DMS53 (cell line): ENCODE measurements around the gene HOXA5.

Source experiments
- DNase-seq: peaks from one replicate; lab custom pipeline; 2025; lab: John Stamatoyannopoulos, UW

Gene HOXA5

DNA sequence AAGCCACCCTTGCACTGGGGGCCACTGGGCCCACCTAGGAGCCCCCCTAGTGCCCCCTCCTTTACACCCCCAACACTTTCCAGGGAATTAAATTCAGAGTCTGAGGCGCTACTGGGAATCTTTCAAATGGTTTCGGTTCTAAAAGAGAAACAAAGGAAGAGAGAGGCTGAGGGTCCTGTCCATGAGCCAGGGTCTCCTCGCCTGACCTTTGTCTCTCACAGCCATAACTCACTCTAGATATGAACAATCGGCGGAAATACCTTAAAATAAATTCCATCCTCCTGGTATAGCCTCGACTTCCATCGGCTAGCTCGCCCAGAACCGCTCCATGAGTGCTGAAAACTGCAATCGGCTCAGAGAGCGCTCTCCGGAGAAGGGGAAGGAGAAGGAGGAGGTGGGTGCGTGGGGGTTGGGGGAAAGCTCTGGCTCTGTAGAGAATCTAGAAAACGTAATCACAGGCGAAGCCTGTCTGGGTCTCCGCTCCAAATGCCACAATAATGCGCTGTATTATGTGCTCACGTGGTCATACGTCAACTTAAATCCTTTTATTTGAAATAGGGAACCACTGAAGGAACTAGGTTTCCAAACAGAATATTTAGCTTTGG lies 25.5 kb downstream of the HOXA5 start:
- no peak for DNase-seq

DNA sequence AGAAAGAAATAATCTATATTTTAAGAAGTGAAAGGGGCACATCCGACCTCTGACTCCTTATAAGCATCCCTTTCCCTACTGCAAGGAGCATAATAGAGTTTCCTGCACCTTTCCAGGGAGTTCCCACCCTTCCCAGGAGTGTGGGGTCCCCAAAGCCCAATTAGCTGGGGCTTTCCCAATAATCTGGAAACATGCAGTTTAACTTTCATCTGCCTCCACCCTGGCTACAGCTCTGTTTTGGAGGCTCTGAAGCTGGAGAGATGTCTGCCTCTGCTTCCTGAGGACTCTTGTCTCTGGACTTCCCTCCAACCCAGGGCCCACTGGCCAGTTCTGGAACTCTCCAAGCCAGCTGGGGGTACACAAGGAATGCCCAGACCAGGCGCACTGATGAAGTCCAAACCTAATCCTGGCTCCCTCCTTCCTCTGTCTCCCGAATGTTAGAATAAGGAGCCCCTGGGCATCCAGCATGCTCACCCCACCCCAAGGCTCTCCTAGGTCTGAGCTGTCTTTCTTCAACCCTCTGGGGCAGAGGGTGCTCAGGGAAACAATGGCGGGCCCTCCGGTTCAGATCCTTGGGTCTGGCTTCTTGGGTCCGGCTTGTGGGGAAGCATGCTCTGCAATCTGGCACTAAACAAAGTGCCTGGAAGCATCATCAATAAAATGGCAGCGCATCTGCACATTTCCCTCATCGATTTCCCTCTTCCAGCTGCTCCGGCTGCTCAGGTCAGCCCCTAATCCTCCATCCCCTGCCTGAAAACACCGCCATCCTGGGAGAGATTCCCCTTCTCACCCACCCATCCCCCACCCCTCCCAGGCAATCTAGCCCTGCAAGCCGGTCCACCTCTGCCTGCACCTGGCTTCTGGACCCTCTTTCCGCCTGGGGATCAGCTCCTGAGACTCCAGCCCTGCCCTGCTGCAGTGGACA lies 26.3 kb downstream of the HOXA5 start:
- no peak for DNase-seq

DNA sequence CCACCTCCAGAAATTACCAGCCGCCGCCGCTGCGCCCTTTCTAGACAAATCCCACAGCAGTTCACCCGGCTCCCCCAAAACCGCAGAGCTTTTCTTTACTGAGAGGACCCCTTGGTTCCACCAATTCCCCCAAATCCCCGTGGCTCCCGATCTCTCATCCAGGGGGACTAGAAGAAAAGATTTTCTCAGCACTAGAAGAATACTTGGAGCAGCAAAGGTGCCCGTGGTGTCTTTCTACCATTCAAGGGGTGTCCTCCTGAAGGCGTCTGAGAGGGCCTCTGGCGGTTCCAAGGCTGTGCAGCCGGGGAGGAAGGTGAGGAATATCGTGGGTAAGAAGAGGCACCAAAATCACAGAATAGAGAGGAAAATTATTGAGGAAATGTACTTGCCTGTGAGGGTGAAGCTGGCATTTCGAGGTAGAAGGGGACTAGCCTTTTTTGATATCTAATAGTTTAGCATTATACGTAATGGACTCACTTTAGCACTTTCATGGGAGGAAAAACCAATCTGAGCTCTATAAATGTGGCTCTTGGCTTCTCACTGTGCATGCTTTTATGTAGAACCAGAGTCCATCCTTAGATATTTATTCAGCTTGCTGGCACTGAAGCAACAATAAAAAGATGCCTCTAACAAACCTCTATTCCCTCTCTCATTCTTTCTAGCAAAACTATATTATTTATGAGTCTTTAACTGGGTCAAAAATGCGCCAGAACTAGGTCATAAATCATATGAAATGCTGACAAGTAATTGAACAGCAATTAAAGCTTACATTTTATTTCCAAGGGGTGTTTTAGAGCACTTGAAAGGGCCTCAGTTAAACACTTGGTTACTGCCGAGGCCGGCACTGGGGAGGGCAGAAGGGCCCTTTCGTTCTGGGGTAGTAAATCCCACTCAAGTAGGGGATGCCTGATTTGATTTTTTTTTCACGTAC lies 27.2 kb downstream of the HOXA5 start:
- DNase-seq, result no peak

DNA sequence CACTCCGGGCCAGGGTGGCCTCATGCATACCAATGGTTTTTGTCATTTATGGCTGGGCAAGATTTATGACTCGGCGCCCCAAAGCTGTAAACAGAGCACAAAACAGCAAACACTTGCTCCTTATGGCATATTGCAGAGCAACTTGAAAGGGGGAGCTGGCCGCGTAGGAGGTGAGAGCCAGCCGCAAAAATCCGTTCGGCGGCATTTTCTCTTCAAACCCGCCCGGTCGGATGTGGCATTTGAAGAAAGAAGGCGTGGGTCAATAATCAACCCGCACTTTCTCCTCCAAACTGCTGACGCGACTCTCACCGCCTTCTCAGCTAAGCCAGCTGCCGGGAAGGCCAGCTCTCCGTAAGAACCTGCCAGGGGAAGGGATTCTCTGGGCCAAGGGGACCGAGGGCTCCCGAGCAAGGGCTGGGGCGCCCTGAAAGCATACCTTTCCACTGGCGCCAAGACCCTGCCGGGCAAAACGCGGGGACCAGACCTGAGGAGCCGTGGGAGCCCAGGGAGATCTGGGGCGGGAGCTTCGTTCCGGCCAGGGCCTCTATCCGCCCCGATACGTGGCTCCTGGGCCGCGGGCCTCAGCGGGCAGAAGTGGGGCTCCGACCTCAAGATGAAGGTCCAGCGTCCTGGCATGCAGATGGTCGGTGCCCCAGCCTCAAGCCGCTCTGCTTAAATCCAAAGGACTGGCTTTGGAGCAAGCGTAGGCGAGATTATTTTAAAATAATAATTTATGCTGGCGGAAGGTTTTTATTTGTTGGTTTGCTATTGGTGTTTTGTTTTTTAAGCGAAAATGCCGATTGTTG lies 28.1 kb downstream of the HOXA5 start:
- DNase-seq, result peak; percentile 64

DNA sequence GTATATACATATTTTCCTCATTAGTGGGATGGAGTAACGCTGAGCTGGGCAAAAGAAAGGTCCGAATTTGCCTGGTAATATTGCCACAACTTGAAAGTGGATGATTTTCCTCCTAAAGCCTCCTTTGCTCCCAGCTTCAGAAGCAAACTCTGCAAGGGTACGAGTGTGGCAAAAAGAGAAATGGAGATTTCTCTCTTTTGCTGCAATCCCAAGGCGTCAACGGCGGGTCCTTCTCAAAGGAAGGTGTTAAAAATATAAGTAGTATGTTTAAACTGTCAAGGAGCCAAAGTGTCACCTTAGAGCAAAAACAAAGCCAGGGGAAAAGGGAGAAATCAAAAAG lies 28.6 kb downstream of the HOXA5 start:
- no peak for DNase-seq

DNA sequence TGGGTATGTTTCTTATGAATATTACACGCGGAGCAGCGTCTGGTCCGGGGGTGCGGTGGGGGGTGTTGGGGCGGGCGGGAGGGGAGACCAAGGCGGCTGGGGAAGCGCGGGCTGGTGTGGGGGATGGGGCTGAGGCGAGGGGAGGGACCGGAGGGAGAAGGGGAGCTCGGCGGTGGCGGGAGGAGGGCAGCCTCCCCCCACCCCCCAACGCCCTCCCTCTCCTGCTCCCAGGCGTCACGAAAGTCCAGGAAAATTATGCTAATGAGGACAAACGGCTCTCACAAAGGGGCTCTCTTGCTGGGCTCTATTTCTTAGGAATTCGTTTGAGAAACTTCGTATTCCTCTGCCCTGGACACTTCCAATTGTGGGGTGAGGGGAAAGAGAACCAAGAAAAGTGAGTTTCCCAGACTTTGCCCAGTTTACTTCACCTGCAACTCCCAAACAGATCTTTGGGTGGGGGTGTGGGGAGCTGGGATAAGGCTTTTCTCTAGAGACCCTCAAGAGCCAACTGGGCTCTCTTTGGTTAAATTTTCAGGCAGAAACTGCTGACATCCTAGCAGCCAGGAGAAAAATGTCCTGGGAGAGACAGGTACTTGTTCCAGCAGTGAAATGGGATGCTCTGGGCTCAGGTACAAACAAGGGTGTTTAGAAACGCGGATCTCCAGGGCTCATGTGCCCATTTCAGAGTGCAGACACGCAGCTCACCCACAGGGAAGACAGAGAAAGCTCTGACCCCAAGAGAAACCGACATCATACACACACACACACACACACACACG lies 29.3 kb downstream of the HOXA5 start:
- DNase-seq, result peak; percentile 68

DNA sequence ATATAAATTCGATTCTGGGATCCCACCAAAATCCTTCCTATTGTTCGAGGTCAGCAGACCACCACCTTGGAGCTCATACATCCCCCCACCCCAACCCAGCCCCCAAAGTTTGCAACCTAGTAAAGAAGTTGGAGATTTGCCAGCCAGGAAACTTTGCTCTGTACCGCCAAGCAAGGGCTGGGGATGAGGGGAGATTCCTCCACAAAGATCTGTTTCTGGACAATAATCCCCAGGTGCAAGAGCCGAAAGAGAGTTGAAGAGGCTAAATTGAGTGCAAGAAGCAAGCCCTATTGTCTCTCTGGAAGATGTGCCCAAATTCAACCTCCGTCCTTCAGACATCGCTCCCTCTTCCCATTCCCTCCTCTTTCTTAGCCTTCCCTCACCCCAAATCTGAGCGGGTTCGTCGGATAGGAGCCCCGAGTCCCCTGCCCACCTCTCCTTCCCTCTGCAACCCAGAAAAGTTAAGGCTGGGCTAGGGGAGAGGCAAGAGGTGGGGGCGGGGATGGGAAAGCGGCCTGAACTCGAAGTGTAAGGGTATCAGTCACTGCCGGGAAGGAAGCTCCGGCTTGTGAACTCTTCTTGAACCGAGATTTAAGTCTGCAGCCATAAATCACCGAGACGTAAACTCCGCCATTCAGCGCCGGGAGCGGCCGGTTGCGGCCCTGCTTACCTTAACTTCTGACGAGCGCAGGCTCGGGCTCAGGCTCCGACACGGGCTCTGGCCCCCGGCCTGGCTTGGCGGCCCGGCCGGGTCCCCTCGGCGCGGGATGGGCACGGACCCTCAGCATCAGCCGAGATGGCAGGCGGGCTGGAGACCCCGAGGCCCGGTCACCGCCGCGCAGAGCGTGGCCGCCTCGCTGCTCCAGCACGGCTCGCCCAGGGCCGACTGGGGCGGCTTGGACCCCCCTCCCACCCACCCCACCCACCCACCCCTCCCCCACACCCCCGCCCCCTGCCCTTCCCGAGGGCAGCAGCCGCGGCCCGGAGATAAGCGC lies 30.2 kb downstream of the HOXA5 start:
- DNase-seq, result peak; percentile 66

DNA sequence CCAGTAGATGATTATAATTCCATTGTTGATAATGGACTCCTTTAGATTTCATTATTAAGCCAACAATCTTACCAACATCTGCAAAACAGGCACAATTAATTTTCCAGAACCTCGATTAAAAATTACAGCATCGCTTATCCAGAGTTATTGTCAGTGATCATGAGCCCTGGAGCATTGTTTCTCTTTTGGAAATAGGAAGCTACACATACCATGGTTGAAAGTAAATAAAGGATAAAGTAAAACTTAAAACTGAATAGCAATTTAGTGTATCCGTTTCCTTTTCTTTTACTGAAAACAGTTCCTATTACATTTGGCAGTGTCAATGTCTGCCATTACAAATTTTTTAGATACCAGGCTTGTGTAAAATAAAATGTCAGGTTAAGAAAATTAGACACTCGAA lies 31.1 kb downstream of the HOXA5 start:
- DNase-seq, result no peak

DNA sequence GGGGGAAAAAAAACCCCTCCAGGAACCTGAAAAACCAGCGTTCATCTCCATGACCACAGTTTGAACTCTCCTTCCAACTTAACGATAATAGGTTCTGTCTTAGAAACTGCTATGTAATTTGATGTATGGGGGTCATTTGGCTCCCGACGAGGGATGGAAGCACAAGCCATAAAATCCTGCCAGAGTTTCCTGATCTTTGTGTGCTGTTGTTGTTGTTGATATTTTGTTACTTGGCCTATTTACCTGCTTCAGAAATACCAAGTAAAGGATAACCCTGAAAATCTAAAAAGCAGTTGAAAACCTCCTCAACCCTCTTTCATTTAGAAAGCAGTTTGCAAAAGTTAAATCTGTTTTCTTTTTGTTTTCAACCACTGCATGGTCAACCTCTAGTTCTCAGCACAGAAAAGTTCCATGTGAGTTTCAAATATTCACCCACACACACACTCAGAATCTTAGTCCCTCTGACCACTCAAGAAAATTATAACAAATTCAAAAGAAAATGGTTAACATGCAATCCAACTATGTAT lies 31.7 kb downstream of the HOXA5 start:
- no peak for DNase-seq

DNA sequence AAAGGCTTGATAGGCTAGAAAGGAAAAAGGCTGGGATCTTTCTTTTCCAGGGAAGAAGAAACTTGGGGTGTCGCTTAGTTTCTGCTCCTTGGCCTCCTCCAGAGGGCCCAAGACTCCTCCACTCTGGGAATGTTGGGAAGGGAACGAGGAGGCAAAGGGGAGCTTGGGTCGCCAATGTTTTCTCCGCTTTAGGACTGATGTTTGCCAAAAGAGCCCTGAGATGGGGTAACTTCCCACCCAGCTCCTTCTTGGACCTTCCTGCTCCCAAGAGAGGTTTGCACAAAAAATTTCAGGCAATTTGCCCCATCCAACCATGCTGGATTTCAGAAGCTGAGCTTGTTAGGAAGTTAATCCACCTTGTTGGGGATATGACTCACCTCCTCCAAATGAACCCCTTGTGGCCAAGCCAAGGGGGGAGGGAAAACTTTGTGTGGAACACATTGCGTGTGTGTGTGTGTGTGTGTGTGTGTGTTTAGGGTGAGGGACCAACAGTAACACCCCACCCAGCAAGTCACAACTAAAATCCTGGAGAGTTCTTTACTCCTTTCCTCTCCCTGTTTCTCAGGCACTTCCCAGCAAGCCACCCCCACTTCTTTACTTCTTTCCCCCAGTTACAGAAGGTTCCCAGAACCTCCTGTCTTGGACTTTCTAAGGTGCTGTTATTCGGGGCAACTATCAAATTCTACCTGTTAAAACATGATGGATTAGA lies 32.3 kb downstream of the HOXA5 start:
- no peak for DNase-seq

DNA sequence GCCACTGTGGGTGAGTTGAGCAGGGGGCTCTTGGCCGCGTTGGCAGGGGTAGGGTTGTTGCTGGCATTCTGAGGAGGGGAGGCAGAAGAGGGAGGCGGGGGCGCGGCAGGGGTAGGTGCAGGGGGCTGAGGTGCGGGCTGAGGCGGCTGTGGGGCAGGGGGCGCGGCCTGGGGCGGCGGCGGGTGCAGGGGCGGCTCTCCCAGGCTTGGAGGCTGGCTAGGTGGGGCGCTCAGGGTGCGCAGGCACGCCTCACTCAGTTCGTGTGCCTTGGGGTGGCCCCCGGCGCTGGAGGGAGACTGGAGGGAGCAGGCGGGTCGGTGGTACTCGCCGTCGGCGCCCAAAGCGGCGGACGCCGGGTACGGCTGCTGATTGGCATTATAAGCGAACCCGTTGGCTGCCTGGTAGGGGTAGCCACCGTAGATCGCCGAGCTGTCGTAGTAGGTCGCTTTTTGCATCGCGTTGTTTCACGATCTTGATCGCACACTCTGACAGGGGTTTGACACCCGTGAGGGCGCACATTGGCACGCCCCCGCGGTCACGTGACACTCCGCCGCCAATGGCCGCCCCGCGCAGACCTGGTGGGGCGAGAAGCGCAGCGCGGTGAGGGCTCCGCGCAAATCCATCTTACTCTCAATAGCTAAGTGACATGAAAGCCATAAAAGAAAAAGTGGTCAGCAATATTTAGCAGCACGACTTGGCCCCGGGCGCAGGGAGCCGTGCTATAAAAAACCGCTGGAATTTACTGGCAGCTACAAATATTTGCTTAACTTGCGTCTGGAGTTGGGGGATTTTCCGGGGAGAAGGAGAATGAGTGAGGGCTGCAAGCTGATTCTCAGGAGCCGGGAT lies 33.1 kb downstream of the HOXA5 start:
- DNase-seq, result no peak

DNA sequence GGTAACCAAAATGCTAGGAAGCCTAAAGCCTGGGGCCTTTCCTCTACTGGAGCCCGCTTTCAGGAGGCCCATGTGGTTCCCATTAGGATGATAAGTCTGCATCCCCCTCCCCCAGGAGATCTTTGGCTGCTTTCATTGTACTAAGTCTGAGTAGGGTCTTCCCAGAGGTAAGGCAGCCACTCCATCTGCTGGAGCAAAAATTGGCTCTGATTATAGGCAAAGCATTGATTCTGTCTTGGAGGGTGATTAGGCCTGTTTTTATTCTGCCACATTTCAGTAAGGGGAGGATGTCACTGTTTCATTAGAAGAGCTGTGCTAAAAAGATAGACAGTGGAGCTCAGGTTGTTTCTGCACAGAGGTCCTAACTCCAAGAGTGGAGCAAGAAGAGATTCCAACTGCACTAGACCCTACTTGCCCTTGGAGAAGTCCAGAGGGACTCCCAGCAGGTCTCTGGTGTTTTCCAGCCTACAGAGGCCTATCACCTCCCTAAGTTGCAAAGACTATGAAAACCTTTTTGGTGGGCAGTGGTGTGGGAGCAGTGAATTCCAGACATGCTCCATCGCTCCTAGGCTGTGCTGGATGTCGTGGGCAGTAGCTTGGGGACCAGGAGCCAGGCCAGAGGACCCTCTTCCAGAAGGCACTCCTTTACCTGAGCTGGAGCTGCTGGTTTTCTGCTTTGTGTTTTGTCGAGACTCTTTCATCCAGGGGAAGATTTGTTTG lies 33.9 kb downstream of the HOXA5 start:
- DNase-seq, result no peak

DNA sequence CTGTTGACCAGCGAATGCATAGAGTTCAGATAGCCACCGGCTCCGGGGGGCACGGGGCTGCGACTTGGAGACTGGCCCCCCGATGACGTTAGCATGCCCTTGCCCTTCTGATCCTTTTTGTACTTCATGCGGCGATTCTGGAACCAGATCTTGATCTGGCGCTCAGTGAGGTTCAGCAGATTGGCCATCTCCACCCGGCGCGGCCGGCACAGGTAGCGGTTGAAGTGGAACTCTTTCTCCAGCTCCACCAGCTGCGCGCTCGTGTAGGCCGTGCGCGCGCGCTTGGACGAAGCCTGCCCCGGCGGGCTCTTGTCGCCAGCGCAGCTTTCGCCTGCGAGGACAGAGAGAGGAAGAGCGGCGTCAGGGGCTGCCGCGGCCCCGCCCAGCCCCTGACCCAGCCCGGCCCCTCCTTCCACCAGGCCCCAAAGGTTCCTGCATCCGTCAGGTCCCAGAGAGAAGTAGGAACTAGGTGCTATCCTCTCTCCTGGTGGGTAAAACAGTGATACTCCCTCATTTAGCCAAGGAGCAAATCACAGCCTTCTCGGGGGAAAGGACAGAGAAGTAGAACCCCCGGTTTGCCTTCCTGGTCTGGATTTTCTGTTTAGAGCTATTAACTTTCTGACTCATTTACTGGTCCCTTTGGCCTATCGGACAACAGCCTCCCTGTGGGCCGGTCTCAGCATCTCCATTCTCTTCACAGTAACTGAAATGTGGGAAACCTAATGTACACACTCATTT lies 34.9 kb downstream of the HOXA5 start:
- peak; percentile 69 for DNase-seq

DNA sequence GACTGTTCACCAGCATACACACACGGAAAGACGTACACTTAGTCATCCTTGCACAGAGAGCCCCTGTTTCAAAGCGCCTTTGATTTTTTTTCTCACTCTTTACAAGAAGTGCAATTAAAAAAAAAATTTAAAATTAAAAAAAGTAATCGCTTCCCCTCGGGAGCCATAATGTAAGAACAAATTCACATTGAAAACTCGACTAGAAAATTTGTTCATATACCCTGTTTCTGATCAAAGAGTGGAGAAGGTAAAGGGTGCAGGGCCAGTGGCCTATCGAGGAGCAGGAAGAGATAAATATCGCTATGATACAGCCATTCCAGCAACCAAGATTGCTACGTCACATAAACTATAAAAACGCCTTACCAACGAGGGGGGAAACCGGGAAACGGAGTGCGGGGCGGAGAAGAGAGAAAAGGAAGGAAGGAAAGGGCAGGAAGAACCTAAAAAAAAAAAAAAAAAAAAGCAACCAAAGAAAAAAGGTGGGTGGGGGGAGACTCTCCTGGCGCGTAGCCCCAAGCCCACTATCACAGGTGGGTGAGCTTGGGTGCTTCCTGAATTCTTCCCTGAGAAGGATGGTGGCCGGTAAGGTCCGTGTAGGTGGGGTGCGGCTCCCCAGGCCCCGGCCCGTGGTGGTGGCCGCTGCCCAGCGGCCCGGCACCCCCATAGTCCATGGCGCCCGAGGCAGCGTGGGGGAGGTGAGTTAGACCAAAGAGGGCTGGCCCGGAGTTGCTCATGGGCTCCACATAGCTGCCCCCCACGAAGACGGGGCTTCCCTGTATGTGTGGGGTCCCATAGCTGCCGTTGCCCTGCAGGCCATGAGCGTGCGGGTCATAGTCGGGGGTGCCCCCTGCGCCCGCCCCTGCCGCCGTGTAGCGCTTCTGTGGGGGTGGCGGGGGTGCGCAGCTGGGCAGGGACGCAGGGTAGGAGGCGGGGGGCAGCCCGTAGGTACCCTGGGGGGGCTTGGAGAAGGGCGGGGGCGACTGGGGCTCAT lies 35.8 kb downstream of the HOXA5 start:
- DNase-seq, result no peak

DNA sequence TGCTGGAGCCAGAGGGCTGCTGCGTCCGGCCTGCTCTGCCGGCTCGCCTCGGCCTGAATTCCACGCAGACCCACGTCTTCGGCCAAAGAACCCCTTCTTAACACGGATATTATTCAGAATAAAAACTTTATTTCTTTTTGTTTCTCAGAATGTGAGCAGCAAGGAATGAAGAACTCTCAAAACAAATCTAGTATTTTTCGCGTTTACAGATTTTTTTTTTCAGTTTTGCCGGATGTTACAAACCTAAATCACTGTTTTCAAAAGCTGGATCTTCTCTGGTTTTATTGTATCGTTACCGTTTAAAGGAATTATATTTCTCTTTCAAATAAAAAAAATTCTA lies 36.6 kb downstream of the HOXA5 start:
- DNase-seq, result no peak
